Fibroblast of lung (primary cell): ENCODE measurements around the gene CHMP6.

Experiments
- EZH2 ChIP-seq: IDR thresholded peaks from 2 replicates; pipeline ENCODE4 v1.5.1; 2012; ENCODE audit warnings: low read length, control low read depth, mild to moderate bottlenecking; ENCODE audit errors: missing control alignments
- TF ChIP-seq, protein P1 (sequence below), 2 donors: IDR thresholded peaks in 1 of 2; conservative IDR thresholded peaks in 1 of 2; 1 replicate in 1 of 2; 2 replicates in 1 of 2; pipeline ENCODE4 v1.5.1; 2011 to 2012; ENCODE audit warnings: low read length in 2 of 2, control low read depth in 1 of 2, inconsistent platforms in 1 of 2, low read depth in 1 of 2, mild to moderate bottlenecking in 1 of 2

DNA sequence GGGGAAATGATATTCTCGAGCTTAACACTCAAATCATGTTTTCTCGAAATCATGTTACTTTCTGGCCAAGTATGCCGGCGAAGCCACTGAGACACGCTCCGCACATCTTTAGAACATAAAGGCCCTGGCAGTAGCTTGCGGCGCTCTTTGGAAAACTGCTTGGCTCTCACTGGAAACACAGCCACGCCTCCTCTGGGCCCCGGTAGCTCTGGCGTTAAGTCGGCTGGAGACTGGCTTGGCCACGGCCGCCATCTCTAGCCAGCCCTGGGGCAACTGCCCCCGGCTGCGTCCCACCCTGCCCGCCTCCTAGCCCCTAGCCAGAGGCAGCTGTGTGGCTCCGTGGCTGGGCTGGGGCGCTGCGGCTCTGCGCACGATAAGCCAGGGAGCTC lies 34.1 kb downstream of the CHMP6 start:
- TF ChIP-seq, protein P1, sequence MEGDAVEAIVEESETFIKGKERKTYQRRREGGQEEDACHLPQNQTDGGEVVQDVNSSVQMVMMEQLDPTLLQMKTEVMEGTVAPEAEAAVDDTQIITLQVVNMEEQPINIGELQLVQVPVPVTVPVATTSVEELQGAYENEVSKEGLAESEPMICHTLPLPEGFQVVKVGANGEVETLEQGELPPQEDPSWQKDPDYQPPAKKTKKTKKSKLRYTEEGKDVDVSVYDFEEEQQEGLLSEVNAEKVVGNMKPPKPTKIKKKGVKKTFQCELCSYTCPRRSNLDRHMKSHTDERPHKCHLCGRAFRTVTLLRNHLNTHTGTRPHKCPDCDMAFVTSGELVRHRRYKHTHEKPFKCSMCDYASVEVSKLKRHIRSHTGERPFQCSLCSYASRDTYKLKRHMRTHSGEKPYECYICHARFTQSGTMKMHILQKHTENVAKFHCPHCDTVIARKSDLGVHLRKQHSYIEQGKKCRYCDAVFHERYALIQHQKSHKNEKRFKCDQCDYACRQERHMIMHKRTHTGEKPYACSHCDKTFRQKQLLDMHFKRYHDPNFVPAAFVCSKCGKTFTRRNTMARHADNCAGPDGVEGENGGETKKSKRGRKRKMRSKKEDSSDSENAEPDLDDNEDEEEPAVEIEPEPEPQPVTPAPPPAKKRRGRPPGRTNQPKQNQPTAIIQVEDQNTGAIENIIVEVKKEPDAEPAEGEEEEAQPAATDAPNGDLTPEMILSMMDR (conservative IDR thresholded peaks at IDR 0.05 in 1 of 2, IDR thresholded peaks at IDR 0.05 in 1 of 2; ENCODE audit: low read depth in 1 of 2, low read length in 2 of 2), result no peak
- no peak for TF ChIP-seq EZH2
